ENCODE results near the gene YIPF1. TPM values are rescaled to one million over a fixed set of nuclear protein-coding genes. Genes with fewer than 3 reads are reported as not detected.

Gene YIPF1
- total and polyA plus RNA-seq, 2 donors = 18.1 to 24.8 TPM

DNA sequence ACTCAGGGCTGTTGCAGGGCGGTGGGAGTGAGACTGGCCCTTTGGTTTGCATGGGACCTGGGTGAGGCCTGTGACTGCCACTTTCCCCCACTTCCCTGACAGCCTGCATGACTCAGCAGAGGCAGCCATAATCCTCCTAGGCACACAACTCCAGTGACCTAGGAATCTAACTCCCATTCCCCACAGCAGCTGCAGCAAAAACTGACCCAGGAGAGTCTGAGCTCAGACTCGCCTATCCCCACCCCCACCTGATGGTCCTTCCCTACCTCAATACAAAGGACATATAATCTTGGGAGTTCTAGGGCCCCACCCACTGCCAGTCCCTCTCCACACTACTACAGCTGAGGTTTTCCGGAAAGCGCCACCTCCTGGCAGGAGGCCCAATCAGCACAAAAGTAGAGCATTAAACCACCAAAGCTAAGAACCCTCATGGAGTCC lies 78.2 kb downstream of the YIPF1 start:
- H3K4me3 ChIP-seq (ENCODE audit: low read depth, low read length) = no peak overlapping the region
- H3K36me3 ChIP-seq (ENCODE audit: insufficient read depth) = no peaks in the 10 kb centered on the region
- no peaks in the 10 kb centered on the region for H3K4me1 ChIP-seq (ENCODE audit: insufficient read depth)
- no peak overlapping the region for H3K27ac ChIP-seq (ENCODE audit: low read depth)
- WGBS = 94% methylated on average over 4 of the region's 4 CpGs
- DNase-seq (ENCODE audit: extremely low spot score) = no peak

DNA sequence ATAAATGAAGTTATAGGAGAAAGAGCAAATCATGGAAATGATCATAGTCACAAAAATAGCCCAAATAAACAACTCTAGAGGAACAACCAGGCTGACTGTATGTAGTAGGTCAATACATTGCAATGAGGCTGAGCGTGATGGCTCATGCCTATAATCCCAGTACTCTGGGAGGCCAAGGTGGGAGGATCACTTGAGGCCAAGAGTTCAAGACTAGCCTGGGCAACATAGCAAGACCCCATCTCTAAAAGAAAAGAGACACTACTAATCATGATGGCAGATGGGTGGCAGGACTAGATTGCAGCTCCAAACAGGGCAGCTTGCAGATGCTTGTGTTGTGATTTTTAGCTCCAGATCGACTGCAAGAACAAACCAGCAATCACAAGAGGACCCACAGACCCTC lies 79.1 kb downstream of the YIPF1 start:
- 74% methylated on average over 2 of the region's 2 CpGs for WGBS
- no peaks in the 10 kb centered on the region for H3K4me1 ChIP-seq (ENCODE audit: insufficient read depth)
- DNase-seq (ENCODE audit: extremely low spot score) = no peak
- H3K4me3 ChIP-seq (ENCODE audit: low read depth, low read length) = no peak overlapping the region
- no peak overlapping the region for H3K27ac ChIP-seq (ENCODE audit: low read depth)
- H3K36me3 ChIP-seq (ENCODE audit: insufficient read depth) = no peaks in the 10 kb centered on the region

DNA sequence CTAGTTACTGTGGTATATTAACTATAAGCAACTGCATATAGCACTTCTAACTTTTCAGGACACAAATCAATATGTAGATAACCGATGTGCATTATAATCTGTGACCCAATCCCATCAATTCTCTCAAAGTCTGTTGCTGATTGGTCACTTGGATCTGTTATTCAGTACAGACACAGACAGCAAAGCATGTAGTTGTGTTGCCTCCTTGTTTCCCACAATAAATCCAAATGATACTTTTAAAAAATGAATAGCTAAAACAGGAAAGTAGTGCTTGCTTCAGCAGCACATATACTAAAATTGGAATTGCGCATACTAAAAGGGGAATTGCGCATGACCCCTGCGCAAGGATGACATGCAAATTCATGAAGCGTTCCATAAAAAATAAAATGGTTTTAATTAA lies 79.6 kb downstream of the YIPF1 start:
- DNase-seq (ENCODE audit: extremely low spot score) = no peak
- Histone ChIP-seq H3K4me1 (ENCODE audit: insufficient read depth) (no peaks in the 10 kb centered on the region), H3K36me3 (ENCODE audit: insufficient read depth) (no peaks in the 10 kb centered on the region), H3K27ac (ENCODE audit: low read depth) (no peak overlapping the region), H3K4me3 (ENCODE audit: low read depth, low read length) (no peak overlapping the region)
- WGBS = 89% methylated on average over 5 of the region's 5 CpGs

DNA sequence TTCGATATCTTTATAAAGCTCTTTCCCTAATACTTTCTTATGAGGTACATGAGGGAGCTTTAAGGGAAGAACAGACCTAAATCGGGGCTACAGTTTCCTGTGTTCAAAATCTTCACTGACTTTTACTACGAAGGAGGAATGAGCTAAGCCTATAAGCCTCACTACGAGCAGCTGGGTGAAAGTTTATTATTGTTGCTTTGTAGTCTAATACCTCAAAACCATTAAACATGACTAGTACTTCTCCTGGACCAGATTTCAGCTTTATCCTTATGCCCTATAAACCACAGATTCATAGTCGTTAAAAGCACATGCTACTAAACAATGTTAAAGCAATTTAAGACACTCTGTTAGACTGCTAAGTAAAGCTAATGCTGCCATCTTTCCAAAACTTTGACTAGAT lies 81.7 kb downstream of the YIPF1 start:
- WGBS = 49% methylated on average over 5 of the region's 5 CpGs

DNA sequence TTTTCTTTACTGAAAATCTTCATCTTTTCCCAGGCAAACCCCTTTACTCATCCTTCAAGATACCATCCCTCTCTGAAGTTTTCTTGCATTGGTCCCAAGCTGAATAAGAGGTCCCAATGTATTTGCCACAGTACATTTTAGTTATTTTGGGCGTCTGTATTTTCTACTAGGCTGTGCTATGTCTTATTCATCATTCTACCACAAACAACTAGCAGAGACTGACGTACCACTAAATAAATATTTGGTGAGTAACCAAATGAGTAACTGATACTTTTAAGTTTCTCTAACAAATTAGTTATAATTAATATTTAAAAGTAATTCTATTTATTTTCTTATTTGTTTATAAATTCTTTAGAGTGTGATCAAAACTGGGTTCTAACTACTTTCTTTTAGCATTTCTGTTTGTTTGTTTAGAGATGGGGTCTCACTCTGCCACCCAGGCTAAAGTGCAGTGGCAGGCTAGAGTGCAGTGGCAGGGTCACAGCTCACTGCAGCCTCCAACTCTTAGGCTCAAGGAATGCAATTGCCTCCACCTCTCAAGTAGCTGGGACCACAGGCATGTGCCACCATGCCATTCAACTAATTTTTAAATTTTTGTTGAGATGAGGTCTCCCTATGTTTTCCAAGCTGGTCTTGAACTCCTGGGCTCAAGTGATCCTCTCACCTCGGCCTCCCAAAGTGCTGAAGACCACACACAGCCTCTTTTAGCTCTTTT lies 84.6 kb downstream of the YIPF1 start:
- Histone ChIP-seq H3K36me3 (ENCODE audit: insufficient read depth) (no peaks in the 10 kb centered on the region), H3K4me1 (ENCODE audit: insufficient read depth) (no peaks in the 10 kb centered on the region), H3K27ac (ENCODE audit: low read depth) (no peak overlapping the region), H3K4me3 (ENCODE audit: low read depth, low read length) (no peak overlapping the region)
- no peak for DNase-seq (ENCODE audit: extremely low spot score)
- 96% methylated on average over 3 of the region's 3 CpGs for WGBS

More for the DNA sequence above, 81.7 kb downstream of the YIPF1 start:
- DNase-seq (ENCODE audit: extremely low spot score) = no peak
- H3K36me3 ChIP-seq (ENCODE audit: insufficient read depth) = no peaks in the 10 kb centered on the region
- H3K27ac ChIP-seq (ENCODE audit: low read depth) = no peak overlapping the region
- no peak overlapping the region for H3K4me3 ChIP-seq (ENCODE audit: low read depth, low read length)
- no peaks in the 10 kb centered on the region for H3K4me1 ChIP-seq (ENCODE audit: insufficient read depth)

DNA sequence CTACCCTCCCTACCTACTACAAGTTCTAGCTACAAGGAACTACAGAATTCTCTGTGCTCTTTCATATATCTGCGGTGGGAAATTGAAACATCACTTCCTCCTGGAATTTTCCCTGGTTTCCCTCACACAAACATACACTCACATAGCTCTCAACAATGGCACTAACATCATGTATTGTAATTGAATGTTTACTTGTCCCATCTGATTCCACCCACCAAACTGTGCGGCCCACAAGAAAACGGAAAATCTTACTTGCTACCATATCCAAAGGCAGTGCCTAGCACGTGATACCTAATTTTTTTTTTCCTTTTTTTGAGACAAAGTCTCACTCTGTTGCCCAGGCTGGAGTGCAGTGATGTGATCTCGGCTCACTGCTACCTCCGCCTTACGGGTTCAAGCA lies 85.4 kb downstream of the YIPF1 start:
- H3K4me3 ChIP-seq (ENCODE audit: low read depth, low read length) = no peak overlapping the region
- H3K4me1 ChIP-seq (ENCODE audit: insufficient read depth) = no peaks in the 10 kb centered on the region
- H3K36me3 ChIP-seq (ENCODE audit: insufficient read depth) = no peaks in the 10 kb centered on the region
- 97% methylated on average over 7 of the region's 7 CpGs for WGBS
- no peak overlapping the region for H3K27ac ChIP-seq (ENCODE audit: low read depth)
- no peak for DNase-seq (ENCODE audit: extremely low spot score)

Small RNAs within 50 kb of the gene (small RNA-seq; reads per million reads assigned to genes)
- not detected for gene AL049745.1

Other genes with a start within 250 kb of the YIPF1 start
- 0.42 TPM for gene GLIS1, start 150.6 kb downstream of the YIPF1 start, total RNA-seq
- gene GLIS1, start 150.6 kb downstream of the YIPF1 start, polyA plus RNA-seq = 2.0 TPM
- gene NDC1, start 51.5 kb downstream of the YIPF1 start, total RNA-seq = 28.7 TPM
- 6.6 TPM for gene NDC1, start 51.5 kb downstream of the YIPF1 start, polyA plus RNA-seq
- not detected for gene DIO1, start 4.4 kb upstream of the YIPF1 start, total RNA-seq
- 0.08 TPM for gene DIO1, start 4.4 kb upstream of the YIPF1 start, polyA plus RNA-seq
- 63.7 TPM for gene IFT25, start 55.9 kb upstream of the YIPF1 start, total RNA-seq
- 24.0 TPM for gene IFT25, start 55.9 kb upstream of the YIPF1 start, polyA plus RNA-seq
- 17.3 TPM for gene LRRC42, start 56.6 kb upstream of the YIPF1 start, total RNA-seq
- 19.3 TPM for gene LRRC42, start 56.6 kb upstream of the YIPF1 start, polyA plus RNA-seq
- not detected for gene LDLRAD1, start 128.4 kb upstream of the YIPF1 start, total RNA-seq
- gene LDLRAD1, start 128.4 kb upstream of the YIPF1 start, polyA plus RNA-seq = not detected
- 276 TPM for gene TMEM59, start 163.4 kb upstream of the YIPF1 start, total RNA-seq
- 398 TPM for gene TMEM59, start 163.4 kb upstream of the YIPF1 start, polyA plus RNA-seq
- 7.6 TPM for gene TCEANC2, start 163.8 kb upstream of the YIPF1 start, total RNA-seq
- gene TCEANC2, start 163.8 kb upstream of the YIPF1 start, polyA plus RNA-seq = 3.4 TPM